Fibroblast of skin of abdomen (primary cell): ENCODE data around the gene ASS1.

Source experiments
- DNase-seq: peaks from one replicate; pipeline ENCODE4 v3.0.0-alpha.2; 2013

The ASS1 gene

DNA sequence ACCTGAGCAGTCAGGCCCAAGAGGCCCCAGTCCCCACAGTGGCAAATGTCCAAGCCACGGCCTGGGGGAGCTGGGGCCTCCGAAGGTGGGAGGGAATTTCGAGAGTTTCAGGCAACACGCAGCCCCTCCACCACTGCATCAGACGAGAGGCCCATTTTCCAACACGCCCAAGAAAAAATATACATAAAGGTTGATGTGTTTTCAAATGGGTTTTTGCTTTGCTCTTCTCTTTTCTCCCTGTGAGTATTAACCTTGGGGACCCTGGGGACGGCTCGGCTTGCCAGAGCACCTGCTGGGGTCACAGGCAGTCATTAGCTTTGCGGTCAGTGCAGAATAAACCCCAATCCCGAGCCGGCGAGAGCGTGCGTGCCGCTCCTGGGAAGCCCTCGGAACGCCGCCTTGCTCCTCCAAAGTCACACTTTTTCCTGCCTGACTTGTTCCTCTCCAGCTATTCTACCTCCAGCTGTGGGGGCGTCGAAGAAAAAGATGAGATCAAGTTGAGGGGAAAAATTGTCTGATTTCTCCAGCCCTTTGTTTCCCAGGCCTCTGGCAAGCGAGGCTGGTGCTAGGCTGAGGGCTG is 31.5 kb downstream of the ASS1 start:
- no peak for DNase-seq

DNA sequence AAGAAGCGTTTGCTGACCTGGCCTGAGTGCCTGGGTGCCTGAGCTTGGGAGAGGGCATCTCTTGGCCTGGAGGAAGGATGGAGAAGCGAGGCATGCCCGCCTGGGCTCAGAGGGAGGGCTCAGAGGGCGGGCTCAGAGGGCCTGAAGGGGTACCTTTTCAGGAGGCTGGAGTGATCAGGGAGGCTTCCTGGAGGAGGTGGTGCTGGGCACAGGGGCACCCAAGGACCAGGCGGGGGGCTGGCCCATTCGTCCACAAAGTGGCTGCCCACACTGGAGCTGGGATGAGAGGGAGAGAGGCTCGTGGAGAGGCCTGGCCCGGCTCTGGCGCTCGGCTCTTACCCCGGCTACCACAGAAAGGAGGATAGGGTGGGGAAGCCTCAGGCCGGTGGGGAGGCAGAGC is 32.8 kb downstream of the ASS1 start:
- DNase-seq: no peak

DNA sequence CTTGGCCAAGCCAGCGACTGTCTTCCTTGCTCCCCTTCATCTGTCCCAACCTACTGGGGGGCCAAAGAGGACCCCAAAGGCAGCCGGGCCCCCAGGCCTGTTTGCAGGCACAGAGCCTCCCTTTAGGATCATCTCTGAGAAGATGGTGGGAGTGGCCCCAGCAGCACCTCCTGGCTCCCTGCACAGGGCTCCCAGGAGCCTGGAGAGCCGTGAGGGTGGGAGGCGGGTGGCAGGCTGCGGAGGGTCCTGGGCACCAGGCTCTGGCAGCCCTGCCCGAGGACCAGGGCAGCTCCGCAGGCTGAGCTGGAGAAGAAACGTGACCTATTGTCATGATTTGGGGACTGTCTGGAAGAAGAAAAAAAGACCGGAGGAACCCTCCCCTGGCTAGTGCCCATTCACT is 33.4 kb downstream of the ASS1 start:
- no peak for DNase-seq

DNA sequence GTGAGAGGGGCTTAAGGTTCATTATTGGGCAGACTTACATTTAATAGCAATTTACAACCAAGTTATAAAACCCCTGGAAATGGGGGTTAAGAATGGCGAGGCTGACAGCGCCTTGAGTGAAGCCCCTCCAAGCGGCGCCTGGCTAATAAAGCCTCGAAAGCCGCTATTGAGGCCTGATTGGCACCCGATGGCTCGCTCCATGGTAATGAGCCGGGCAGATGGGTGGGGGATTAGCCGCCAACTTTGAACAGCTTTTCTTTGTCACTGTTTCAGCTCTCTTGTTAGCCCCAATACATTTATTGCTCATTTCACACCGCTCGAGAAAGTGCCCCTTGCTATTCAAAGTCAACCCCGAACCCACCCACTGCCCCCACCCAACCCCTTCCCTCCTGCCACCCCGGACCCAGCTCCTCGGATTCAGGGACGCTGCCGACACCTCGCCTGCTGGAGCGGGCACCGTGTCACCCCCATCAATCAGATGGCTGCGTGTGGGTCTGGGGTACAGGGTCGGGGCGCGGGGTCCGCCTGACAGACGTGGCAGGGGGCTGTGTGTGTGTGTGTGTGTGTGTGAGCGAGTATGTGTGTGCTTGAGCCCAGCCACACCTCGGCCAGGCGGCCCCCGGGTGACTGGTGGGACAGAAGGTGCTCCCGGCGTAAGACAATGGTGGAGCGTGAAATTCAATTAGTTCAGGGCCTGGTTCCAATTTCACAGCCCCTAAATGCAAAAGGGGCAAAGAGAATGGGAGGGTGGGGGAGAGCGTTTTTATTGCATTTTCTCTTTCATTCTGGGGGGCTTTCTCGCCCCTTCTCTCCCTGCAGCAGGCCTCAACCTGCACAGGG is 34.2 kb downstream of the ASS1 start:
- DNase-seq: no peak

DNA sequence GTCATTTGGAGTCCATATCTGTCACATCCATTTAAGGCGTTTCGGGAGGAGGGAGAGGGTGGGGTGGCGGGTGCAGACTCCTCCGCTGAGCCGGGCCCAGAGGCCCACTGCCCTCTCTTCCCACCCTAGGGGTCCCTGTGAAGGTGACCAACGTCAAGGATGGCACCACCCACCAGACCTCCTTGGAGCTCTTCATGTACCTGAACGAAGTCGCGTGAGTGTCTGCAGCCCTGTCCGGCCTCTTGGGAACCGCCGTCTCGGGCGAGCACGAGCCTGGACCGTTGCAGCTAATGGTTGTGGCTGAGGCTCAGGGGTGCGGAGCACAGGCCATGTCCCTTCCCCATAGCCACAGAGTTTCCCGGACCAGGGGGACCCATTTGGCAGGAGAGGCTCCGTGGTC is 34.8 kb downstream of the ASS1 start:
- no peak for DNase-seq

DNA sequence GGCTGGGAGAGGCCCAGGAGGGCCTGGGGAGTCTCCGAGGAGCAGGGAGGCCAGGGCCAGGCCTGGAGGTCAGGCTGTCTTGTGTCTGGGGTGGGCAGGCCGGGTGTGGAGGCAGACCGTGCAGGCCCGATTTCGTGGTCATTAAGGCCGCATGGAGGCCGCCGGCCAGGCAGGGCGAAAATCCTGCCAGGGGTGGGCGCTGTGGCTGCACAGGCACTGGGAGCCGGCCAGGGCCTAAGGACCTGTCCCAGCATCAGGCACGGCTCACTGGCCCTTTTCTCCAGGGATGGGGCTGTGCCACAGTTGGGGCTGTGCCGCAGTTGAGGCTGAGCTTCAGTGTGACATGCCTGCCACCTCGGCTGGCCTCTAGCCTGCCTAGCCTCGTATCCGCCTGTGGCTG is 35.9 kb downstream of the ASS1 start:
- no peak for DNase-seq

DNA sequence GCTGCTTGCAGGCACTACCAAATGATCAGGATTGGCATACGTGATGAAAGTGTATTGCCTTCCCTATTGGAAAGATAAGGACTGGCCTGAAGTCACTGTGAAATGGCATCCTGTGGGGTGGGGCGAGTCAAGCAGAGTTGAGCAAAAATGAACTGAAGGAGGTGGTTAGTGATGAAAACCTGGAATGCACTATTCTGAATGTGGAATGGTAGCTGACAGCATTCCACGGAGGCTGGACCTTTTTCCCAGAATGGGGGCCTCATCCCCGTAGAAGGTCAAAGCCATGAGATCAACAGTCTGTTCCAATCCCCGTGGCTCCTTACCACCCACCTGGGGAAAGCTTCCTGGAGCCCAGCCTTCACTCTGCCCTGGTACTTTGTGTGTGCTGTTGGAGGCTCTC is 37.7 kb downstream of the ASS1 start:
- DNase-seq: peak; percentile 16

DNA sequence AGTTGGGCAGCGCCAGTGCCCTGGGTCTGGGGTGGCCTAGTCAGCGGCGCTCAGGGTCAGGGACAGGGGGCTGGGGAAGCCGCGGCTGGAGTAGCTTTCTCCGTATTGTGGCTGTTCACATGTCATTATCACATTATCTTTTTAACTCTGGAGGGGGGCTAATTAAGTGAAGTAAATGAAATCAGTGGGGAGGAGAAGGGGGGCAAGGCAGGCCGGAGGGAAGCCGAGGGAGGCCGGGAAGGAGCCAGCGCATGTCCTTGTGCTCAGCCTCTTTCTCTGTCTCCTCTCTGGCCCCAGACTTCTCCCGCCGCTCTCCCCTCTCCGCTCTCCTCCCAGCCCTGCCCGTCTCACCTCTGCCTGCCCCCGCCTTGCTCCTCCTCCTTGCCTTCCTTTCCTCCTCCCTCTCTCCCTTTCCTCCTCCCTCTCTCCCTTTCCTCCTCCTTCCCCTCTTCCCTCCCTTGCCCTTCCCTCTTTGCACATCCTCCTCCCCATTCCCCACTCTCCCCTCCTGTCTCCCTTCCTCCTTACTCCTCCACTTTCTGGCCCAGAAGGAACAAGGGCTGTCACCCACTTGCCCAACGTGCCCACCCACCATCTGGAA is 38.7 kb downstream of the ASS1 start:
- DNase-seq: no peak

DNA sequence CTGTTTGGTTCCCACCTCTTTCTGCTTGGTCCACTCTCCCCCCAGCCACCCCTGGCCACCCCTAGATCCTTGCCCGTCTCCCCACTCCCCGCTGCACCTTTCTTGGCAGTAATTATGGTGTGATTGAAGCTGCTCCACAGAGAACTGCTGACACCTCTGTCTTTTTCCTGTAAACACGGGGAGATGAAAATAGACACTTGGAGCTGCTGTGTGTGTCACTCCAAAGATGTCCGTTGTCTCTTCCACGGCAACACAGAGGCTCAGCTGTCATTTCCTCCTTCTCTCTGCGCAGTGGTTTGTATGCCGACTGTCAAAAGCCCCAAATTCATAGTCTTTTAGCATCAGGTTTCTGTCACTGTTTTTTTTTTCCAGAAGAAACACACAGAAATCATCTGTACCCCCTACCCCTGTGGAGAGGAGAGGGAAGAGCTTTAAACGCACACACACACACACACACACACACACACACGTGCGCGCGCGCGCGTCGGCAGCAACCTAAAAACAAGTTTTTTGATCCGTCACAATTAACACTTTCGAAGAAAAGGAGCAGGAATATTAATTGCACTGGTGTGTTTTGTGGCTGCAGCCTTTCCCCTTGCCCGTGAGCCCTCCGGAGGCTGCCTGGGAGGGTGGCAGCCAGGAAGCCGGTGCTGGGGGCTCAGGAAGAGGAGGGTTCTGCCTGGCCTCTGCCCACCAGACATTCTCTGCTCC is 39.8 kb downstream of the ASS1 start:
- no peak for DNase-seq

DNA sequence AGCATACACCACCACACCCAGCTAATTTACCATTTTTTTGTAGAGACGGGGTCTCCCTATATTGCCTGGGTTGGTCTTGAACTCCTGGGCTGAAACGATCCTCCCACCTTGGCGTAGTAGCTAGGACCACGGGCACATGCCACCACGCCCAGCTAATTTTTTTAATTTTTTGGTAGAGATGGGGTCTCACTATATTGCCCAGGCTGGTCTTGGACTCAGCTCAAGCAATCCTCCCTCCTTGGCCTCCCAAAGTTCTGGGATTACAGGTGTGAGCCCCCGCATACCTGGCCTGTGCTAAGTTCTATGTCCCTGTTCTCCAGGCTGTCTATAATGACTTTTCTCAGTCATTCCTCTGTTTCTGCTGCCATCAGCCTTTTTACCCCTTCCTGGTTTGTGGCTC is 41.3 kb downstream of the ASS1 start:
- DNase-seq: no peak

DNA sequence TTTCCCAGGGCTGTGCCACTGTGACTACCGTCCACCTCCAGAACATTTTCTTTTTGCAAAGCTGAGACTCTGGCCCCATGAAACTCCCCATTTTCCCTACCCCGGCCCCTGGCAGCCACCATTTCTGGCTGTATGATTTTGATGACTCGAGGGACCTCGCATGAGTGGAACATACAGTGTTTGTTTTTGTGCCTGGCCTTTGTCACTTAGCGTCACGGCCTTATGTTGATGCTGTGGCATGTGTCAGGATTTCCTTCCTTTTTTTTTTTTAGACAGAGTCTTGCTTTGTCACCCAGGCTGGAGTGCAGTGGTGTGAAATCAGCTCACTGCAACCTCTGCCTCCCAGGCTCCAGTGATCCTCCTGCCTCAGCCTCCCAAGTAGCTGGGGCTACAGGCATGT is 42.7 kb downstream of the ASS1 start:
- no peak for DNase-seq

DNA sequence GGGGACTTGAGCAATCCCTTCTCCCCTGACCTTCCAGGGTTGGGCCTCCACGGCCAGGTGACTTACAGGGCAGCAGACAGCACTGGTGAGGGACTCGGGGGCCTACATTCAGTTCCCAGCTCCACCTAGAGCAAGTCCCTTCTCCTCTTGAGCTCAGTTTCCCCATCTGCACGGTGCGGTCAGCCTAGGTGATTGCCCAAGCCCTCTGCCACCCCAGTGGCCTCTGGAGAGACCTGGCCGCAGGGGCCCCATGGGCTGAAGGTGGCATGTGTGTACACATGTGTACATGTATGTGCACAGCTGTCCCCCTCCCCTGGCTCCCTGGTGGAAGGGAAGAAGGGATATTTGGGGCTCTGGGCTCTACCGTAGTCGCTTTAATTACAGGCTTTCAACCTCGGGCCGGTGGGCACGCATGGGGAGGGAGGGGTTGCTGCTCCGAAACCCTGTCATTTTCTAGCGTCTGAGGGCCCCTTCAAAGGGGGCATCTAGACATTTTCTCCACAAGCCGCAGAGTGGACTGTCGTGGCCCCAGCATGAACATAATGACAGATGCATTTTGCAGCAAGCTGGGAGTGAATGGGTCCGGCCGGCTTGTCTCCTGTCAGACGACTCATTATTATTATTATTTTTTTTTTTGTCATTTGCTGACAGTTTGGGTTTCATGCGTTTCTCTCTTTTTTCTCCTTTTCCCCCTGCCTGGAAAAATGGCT is 44.0 kb downstream of the ASS1 start:
- DNase-seq: no peak

DNA sequence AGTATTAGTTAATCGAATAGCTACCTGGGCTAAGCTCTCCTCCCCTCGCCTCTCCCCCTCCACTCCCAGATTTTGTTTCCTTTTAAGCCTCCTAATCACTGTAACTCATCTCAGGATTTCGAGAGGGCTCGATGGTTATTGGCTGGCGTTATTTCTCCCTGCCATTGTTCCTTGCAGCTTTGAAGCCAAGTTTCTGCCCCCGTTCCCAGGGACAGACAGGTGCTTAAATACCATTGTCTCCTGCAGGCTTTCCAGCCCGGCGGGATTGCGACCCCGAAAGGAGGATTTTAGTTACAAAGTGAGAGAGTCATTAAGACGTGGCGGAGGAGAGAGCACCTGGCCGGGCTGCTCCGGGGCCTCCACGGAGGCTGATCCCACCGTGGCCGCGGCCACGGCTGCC is 46.2 kb downstream of the ASS1 start:
- no peak for DNase-seq

DNA sequence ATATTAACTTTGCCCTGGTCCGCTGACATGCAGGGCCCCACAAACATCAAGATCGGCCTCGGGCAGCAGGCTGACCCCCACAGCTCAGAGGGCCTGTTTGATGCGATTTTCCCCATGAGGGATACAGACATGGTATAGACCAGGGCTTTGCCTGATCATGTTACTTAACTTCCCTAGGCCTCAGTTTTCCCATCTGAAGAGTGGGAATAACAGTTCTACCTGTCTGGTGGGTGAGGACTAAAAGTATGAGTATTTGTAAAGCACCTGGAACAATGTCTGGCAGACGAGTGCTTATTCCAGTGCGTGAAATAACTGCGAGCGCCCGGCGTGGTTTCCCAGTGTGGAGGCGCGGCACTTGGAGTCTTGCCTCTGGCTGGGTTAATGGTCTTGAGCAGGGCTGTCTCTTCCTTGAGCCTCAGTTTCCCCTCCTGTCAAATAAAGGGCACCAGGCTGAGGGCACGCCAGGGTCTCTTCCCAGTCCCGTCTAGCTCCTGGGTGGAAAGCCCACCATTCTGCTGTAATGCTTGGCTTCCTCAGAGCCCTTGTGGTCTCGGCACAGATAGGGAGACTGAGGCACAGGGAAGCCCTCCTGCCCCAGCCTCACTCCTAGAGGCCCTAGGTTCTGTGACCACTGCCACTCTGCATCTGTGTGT is 47.2 kb downstream of the ASS1 start:
- DNase-seq: no peak

DNA sequence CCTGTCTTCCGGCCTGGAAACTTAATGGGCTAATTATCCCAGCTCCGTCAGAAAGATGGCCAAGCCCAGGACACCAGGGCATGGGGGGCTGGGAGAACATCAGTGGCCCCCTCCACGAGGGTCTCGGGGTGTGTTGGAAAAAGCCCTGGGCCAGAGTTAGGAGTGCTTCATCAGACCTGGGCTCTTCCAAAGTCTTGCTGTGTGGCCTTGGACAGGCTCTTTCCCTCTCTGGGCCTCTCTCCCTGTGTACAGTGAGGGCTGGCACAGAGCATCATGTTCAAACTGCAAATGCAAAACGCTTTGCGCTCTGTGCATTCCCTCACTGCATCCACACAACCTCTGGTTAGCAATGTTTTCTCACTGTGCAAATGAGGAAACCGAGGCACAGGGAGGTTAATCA is 48.3 kb downstream of the ASS1 start:
- no peak for DNase-seq

DNA sequence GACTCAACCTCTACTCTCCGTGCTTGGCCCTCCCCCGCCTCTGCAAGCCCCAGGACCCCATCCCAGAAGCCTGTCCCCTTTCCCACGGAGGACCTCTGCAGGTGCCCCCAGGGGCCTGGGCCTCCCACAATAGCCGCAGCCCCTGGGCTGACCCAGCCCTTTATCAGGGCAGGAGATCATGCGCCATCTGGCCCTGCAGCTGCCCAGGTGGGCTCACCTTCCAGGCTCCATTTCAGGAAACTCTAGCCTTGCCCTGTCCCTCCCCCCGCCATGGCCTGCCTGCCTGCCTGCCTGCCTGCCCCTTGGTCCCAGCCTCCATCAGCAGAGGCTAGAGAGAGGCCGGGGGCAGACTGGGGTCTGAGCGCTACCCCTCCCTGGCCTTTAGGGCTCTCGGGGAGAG is 48.7 kb downstream of the ASS1 start:
- DNase-seq: no peak

DNA sequence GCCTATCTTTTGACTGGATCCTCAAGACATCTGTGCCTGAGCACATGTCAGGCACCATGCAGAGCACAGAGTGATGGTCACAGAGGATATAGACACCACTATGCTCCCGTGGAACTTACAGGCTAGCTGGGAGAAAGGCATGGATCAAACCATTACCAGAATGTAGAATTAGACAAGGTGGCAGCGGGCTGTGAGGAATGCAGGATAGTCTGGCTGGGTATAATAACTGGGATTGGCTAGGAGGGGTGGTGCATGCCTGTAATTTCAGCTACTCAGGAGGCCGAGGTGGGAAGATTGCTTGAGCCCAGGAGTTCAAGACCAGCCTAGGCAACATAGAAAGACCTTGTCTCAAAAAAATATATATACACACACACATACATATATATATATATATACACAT is 50.3 kb downstream of the ASS1 start:
- no peak for DNase-seq

DNA sequence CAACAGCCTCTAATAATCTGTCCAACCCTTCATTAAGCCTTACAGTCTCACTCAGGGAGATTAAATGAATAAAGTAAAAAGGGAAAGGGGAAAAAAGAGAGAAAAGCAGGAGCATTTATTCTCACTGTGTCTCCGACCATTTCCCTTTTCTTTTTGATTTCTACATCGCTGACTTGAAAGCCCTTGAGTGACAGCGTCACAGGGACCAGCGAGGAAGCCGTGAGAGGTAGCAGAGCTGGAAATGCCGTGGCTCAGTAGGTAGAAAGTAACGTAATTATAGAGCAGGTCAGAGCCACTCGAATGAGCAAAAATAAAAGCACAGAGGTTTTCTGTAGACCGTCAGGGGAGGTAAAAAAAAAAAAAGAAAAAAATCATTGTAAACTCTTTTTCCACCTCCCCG is 52.4 kb downstream of the ASS1 start:
- DNase-seq: no peak

DNA sequence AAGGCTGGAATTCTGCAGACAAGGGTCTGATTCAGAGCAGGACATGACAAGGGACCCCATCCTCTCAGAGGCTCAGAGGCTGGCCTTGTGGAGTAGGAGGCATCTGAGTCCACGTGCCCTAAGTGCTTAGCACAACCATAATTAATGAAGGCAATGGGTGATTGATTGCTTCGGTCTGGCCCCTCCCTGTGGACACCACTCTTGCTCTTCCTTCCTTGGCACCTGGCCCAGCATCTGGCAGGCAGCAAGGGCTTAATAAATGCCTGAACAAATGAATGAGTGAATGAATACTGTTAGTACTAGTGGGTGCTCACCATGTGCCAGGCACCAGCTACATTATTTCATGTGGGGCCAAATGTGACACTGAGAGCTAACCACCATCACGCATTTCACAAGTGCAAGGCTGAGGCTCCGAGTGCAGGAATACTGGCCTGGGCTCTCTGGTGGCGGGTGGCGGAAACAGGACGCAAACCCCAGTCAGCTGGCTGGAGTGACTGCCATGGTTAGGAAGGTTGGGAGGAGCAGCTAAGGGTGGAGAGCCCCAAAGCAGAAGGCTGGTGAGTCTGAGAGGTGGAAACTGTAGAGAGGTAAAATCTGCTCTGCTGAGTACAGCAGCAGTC is 53.6 kb downstream of the ASS1 start:
- DNase-seq: peak; percentile 21

DNA sequence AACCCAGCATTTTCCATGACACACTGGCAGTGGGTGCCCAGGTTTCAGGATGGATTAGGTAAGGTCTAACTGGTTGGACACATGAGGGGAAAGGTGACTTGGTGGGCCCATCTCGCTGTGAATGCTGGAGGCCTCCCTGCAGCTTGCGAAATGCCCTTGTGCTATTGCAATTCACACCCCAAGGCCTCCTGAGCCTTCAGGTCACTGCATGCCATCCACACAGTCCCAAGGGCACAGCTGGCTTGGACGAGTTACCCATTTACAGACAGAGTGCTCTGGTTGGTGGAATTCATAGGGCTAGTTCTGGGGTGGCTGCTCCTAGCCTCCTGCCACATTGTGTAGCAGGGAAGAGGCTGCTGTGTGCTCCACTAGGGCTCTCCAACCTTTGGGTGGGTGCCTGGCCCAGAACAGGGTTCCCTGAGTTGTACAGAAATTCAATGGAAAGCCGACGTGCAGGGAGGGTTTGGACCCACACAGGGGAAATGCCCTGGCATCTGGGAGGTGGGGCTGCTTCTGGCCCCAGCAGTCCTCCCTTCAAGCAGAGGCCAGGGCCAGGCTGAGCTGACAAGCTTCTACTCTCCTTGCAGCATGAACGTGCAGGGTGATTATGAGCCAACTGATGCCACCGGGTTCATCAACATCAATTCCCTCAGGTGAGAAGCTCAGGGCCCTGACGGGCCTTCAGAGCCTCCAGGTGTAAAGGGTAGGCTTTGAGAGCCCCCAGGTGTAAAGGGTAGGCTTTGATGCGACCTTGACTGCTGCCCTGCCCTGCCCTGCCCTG is 54.3 kb downstream of the ASS1 start:
- no peak for DNase-seq

DNA sequence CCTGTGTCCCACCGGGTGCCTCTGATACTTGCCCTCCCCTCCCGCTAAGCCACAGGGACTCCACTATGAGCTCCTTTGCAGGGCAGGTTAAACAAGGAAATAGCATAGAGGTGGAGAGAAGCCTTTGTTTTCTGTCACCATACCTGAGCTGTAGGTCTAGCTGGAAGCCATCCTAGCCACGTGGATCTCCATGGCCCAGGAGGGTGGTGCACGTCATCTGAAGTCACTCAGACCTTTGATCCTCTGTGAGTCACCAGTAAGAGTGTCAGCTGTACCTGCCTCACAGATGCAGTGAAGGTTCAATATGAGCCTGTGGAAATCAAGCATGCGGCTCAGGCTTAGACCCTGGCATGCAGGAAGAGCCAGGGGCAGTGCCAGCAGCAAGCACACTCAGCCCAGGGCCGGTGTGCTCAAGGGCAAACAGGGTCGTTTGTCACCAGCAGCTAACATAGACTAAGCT is 55.1 kb downstream of the ASS1 start:
- no peak for DNase-seq
